HG03354 (cell line): ENCODE data around the gene CCR9.
"Not testable (repeated sequence)": the region's sequence is repeated elsewhere in the genome, so short reads cannot be mapped to it uniquely, and the experiment has no call there.

Source experiments
- ATAC-seq: cut with Tn5 transposase; IDR thresholded peaks from one replicate; pipeline ENCODE4 v1.9.1; 2021; ENCODE audit warnings: mild to moderate bottlenecking; ENCODE audit not compliant: unreplicated experiment, poor library complexity, severe bottlenecking

CCR9 gene

GRCh38 chr3:45885979-45886705, at the start of gene CCR9:
Gene CCR9 (plus strand): TSS chr3:45886543. CDS start chr3:45894934, 8,391 bp downstream.
- no peak for ATAC-seq

GRCh38 chr3:45838466-45838865, 47.9 kb upstream of the CCR9 start:
- no peak for ATAC-seq

- ATAC-seq = peak; percentile 38
Observed at GRCh38 chr3:45841420-45841756, 45.0 kb upstream of the CCR9 start.

GRCh38 chr3:45841757-45842491, 44.4 kb upstream of the CCR9 start, which contains the start of gene LZTFL1:
Gene LZTFL1 (minus strand): TSS chr3:45842119. CDS start chr3:45841991, 128 bp downstream.
- ATAC-seq = peak; percentile 88

- ATAC-seq = no peak
Observed at GRCh38 chr3:45842851-45843625, 43.3 kb upstream of the CCR9 start.

- ATAC-seq = no peak
Observed at GRCh38 chr3:45844616-45845015, 41.7 kb upstream of the CCR9 start.

GRCh38 chr3:45848392-45848791, 38.0 kb upstream of the CCR9 start:
- no peak for ATAC-seq

- no peak for ATAC-seq
Observed at GRCh38 chr3:45852828-45853227, 33.5 kb upstream of the CCR9 start.

GRCh38 chr3:45856323-45856722, 30.0 kb upstream of the CCR9 start:
- not testable (repeated sequence) for ATAC-seq

GRCh38 chr3:45857024-45857423, 29.3 kb upstream of the CCR9 start:
- ATAC-seq = not testable (repeated sequence)

- ATAC-seq = no peak
Observed at GRCh38 chr3:45858809-45859543, 27.4 kb upstream of the CCR9 start.

GRCh38 chr3:45860481-45860880, 25.9 kb upstream of the CCR9 start:
- no peak for ATAC-seq

GRCh38 chr3:45861043-45861719, 25.2 kb upstream of the CCR9 start:
- peak; percentile 52 for ATAC-seq

- peak; percentile 75 for ATAC-seq
Observed at GRCh38 chr3:45864760-45865519, 21.4 kb upstream of the CCR9 start.

- no peak for ATAC-seq
Observed at GRCh38 chr3:45865563-45865962, 20.8 kb upstream of the CCR9 start.

GRCh38 chr3:45868213-45868612, 18.1 kb upstream of the CCR9 start:
- no peak for ATAC-seq

- no peak for ATAC-seq
Observed at GRCh38 chr3:45868650-45869049, 17.7 kb upstream of the CCR9 start.

GRCh38 chr3:45869638-45870037, 16.7 kb upstream of the CCR9 start:
- no peak for ATAC-seq

- ATAC-seq = no peak
Observed at GRCh38 chr3:45870099-45870498, 16.2 kb upstream of the CCR9 start.
